GM23338 (cell line): ENCODE data around the gene THADA. TPM values are rescaled to one million over a fixed set of nuclear protein-coding genes. Genes with fewer than 3 reads are reported as not detected.

Experiments used
- ATAC-seq: fragments of 200-7000 bp; cut with Tn5 transposase; 3 replicates; pipeline ENCODE4 v1.9.1; 2020
- DNase-seq: peaks from one replicate; pipeline ENCODE4 v3.0.0-alpha.2; 2015; ENCODE audit warnings: low spot score
- H2AFZ ChIP-seq: fragments of 200-600 bp; sonication (generic); 2 replicates; pipeline ENCODE4 v1.8.0; 2016; ENCODE audit warnings: antibody characterized with exemption, mild to moderate bottlenecking, moderate library complexity
- H3F3A ChIP-seq: fragments of 200-600 bp; sonication (generic); replicated peaks from 2 replicates; pipeline ENCODE4 v1.8.0; 2017; ENCODE audit warnings: antibody characterized with exemption, mixed run types, low read depth
- H3K27ac ChIP-seq: fragments of 200-600 bp; sonication (generic); 2 replicates; pipeline ENCODE4 v1.6.1; 2016; ENCODE audit warnings: low read depth
- H3K27me3 ChIP-seq: fragments of 200-600 bp; sonication (generic); 2 replicates; pipeline ENCODE4 v1.8.0; 2016; ENCODE audit warnings: mild to moderate bottlenecking, mixed run types, moderate library complexity; ENCODE audit not compliant: insufficient read depth
- H3K36me3 ChIP-seq: fragments of 200-600 bp; sonication (generic); 2 replicates; pipeline ENCODE4 v1.8.0; 2016; ENCODE audit warnings: mild to moderate bottlenecking; ENCODE audit not compliant: insufficient read depth
- H3K4me1 ChIP-seq: fragments of 200-600 bp; sonication (generic); 2 replicates; pipeline ENCODE4 v1.8.0; 2016; ENCODE audit warnings: mild to moderate bottlenecking, moderate library complexity; ENCODE audit not compliant: insufficient read depth
- H3K4me2 ChIP-seq: fragments of 200-600 bp; sonication (generic); 2 replicates; pipeline ENCODE4 v1.7.1; 2017; ENCODE audit warnings: mixed run types
- H3K4me3 ChIP-seq: fragments of 200-600 bp; sonication (generic); 2 replicates; pipeline ENCODE4 v1.6.1; 2016; ENCODE audit warnings: mixed run types
- H3K79me2 ChIP-seq: fragments of 200-600 bp; sonication (generic); replicated peaks from 2 replicates; pipeline ENCODE4 v1.8.0; 2017; ENCODE audit warnings: mild to moderate bottlenecking; ENCODE audit not compliant: insufficient read depth
- H3K9me2 ChIP-seq: fragments of 200-600 bp; sonication (generic); 2 replicates; pipeline ENCODE4 v1.8.0; 2017; ENCODE audit not compliant: insufficient read depth
- H4K20me1 ChIP-seq: fragments of 200-600 bp; sonication (generic); replicated peaks from 2 replicates; pipeline ENCODE4 v1.8.0; 2017; ENCODE audit warnings: mild to moderate bottlenecking; ENCODE audit not compliant: insufficient read depth
- H3K27ac Mint-ChIP-seq: 2 replicates; pipeline ENCODE4 v1.8.0; 2020; ENCODE audit warnings: inconsistent platforms, mild to moderate bottlenecking, moderate library complexity, mixed read lengths
- H3K27me3 Mint-ChIP-seq: 3 replicates; pipeline ENCODE4 v1.8.0; 2022; ENCODE audit warnings: low read depth, mild to moderate bottlenecking, moderate library complexity, mixed read lengths, inconsistent platforms; ENCODE audit not compliant: insufficient read depth, poor library complexity
- H3K36me3 Mint-ChIP-seq: 3 replicates; pipeline ENCODE4 v1.8.0; 2021; ENCODE audit warnings: low read depth, mild to moderate bottlenecking, inconsistent platforms, moderate library complexity, mixed read lengths
- H3K4me1 Mint-ChIP-seq: 3 replicates; pipeline ENCODE4 v1.8.0; 2020; ENCODE audit warnings: mild to moderate bottlenecking, inconsistent platforms, mixed read lengths
- H3K4me3 Mint-ChIP-seq: 3 replicates; pipeline ENCODE4 v1.8.0; 2021; ENCODE audit warnings: moderate library complexity, mild to moderate bottlenecking, inconsistent platforms, mixed read lengths
- H3K9me3 Mint-ChIP-seq: 3 replicates; pipeline ENCODE4 v1.8.0; 2020; ENCODE audit warnings: moderate library complexity, mild to moderate bottlenecking, inconsistent platforms, mixed read lengths
- CREB1 ChIP-seq: fragments of 250-450 bp; sonication (Bioruptor Pico); IDR thresholded peaks from 2 replicates; pipeline ENCODE4 v1.5.0; 2020; ENCODE audit warnings: low read depth, mild to moderate bottlenecking, moderate library complexity
- EZH2 ChIP-seq: fragments of 200-600 bp; sonication (generic); IDR thresholded peaks from one replicate; pipeline ENCODE4 v1.8.0; 2017; ENCODE audit warnings: antibody characterized with exemption, mild to moderate bottlenecking, low read depth; ENCODE audit not compliant: unreplicated experiment
- EZH2phosphoT487 ChIP-seq: fragments of 200-600 bp; sonication (generic); IDR thresholded peaks from one replicate; pipeline ENCODE4 v1.8.1; 2018; ENCODE audit warnings: antibody characterized with exemption; ENCODE audit not compliant: unreplicated experiment
- JUNB ChIP-seq: IDR thresholded peaks from one replicate; pipeline ENCODE4 v1.6.1; 2016; ENCODE audit warnings: antibody characterized with exemption; ENCODE audit not compliant: unreplicated experiment
- POLR2AphosphoS5 ChIP-seq: IDR thresholded peaks from 2 replicates; pipeline ENCODE4 v1.6.1; 2016; ENCODE audit warnings: antibody characterized with exemption, low read depth
- STAT1 ChIP-seq: IDR thresholded peaks from one replicate; pipeline ENCODE4 v1.6.1; 2016; ENCODE audit warnings: antibody characterized with exemption; ENCODE audit not compliant: unreplicated experiment
- ZNF114 ChIP-seq: fragments of 250-450 bp; sonication (Bioruptor Pico); IDR thresholded peaks from 2 replicates; pipeline ENCODE4 v1.5.0; 2020; ENCODE audit warnings: mild to moderate bottlenecking, moderate library complexity
- ZNF331 ChIP-seq: fragments of 250-450 bp; sonication (Bioruptor Pico); IDR thresholded peaks from 2 replicates; pipeline ENCODE4 v1.5.0; 2020; ENCODE audit warnings: low read depth, mild to moderate bottlenecking, moderate library complexity
- polyA plus RNA-seq: library from polyadenylated mRNA; unstranded; fragments of >200 nt; fragmentation: Nextera tagmentation; extraction: Ambion mirVana; gene quantifications from 2 replicates; pipeline ENCODE4 v1.2.1, GENCODE V29; 2016
- total RNA-seq: library from RNA; depleted of rRNA; stranded (reverse); fragments of >200 nt; shearing (Covaris generic); gene quantifications from 2 replicates; pipeline ENCODE4 v1.2.3, GENCODE V29; 2014
- TF ChIP-seq, protein P1 (sequence below): IDR thresholded peaks from 2 replicates; pipeline ENCODE4 v1.6.1; 2016; ENCODE audit warnings: antibody characterized with exemption
- TF ChIP-seq, protein P2 (sequence below), 2 experiments: fragments of 200-600 bp in 1 of 2; sonication (generic) in 1 of 2; conservative IDR thresholded peaks; 2 replicates each; pipeline versions ENCODE4 v1.5.1 to v1.6.1; 2016 to 2017; ENCODE audit warnings: antibody characterized with exemption in 2 of 2, low read depth in 2 of 2, mild to moderate bottlenecking in 2 of 2, moderate library complexity in 1 of 2
- TF ChIP-seq, protein P3 (sequence below): fragments of 250-450 bp; sonication (Bioruptor Pico); IDR thresholded peaks from 2 replicates; pipeline ENCODE4 v1.5.0; 2020; ENCODE audit warnings: mild to moderate bottlenecking, moderate library complexity

The THADA gene
- total and polyA plus RNA-seq, 2 experiments from 2014 or later: 17.0 to 30.7 TPM

DNA sequence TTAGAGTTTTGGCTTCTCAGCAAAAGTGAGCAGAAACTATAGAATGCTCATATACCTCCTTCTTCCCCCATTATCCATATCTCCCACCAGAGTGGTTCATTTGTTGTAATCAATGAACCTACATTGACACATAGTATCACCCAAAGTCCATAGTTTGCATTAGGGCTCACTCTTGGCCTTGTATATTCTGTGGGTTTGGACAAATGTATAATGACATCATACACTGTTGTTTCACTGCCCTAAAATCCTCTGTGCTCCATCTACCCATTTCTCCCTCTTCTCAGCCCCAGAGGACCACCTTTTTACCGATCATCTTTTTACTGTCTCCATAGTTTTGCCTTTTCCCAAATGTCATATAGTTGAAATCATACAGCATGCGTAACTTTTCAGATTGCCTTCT lies 393.5 kb downstream of the THADA start:
- no peaks in the 10 kb centered on the region for H3K27me3 ChIP-seq
- no peaks in the 10 kb centered on the region for H3F3A ChIP-seq
- H3K36me3 ChIP-seq: no peaks in the 10 kb centered on the region
- H3K4me2 ChIP-seq: no peak overlapping the region
- H3K4me1 ChIP-seq: no peaks in the 10 kb centered on the region
- H4K20me1 ChIP-seq: no peaks in the 10 kb centered on the region
- Mint-ChIP-seq H3K4me3 (no peak overlapping the region), H3K4me1 (peaks cover 10% of the 10 kb centered on the region), H3K27me3 (peaks cover 25% of the 10 kb centered on the region), H3K36me3 (no peaks in the 10 kb centered on the region; the same call in 2 of the 3 replicates), H3K9me3 (no peaks in the 10 kb centered on the region), H3K27ac (no peak overlapping the region)
- no peaks in the 10 kb centered on the region for H3K9me2 ChIP-seq
- no peak overlapping the region for H3K4me3 ChIP-seq
- DNase-seq: no peak
- H3K27ac ChIP-seq: no peak overlapping the region
- TF ChIP-seq STAT1 (no peak), CREB1 (CRISPR knock-in tag) (no peak), EZH2phosphoT487 (no peak), EZH2 (no peak), POLR2AphosphoS5 (no peak), JUNB (no peak), ZNF114 (no peak), ZNF331 (CRISPR knock-in tag) (no peak)
- TF ChIP-seq, protein P1, sequence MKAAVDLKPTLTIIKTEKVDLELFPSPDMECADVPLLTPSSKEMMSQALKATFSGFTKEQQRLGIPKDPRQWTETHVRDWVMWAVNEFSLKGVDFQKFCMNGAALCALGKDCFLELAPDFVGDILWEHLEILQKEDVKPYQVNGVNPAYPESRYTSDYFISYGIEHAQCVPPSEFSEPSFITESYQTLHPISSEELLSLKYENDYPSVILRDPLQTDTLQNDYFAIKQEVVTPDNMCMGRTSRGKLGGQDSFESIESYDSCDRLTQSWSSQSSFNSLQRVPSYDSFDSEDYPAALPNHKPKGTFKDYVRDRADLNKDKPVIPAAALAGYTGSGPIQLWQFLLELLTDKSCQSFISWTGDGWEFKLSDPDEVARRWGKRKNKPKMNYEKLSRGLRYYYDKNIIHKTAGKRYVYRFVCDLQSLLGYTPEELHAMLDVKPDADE: no peak
- TF ChIP-seq, protein P2, sequence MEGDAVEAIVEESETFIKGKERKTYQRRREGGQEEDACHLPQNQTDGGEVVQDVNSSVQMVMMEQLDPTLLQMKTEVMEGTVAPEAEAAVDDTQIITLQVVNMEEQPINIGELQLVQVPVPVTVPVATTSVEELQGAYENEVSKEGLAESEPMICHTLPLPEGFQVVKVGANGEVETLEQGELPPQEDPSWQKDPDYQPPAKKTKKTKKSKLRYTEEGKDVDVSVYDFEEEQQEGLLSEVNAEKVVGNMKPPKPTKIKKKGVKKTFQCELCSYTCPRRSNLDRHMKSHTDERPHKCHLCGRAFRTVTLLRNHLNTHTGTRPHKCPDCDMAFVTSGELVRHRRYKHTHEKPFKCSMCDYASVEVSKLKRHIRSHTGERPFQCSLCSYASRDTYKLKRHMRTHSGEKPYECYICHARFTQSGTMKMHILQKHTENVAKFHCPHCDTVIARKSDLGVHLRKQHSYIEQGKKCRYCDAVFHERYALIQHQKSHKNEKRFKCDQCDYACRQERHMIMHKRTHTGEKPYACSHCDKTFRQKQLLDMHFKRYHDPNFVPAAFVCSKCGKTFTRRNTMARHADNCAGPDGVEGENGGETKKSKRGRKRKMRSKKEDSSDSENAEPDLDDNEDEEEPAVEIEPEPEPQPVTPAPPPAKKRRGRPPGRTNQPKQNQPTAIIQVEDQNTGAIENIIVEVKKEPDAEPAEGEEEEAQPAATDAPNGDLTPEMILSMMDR (conservative IDR thresholded peaks at IDR 0.05; ENCODE audit: low read depth in 2 of 2): no peak
- H3K79me2 ChIP-seq: no peaks in the 10 kb centered on the region
- no peak for ATAC-seq
- no peak overlapping the region for H2AFZ ChIP-seq

DNA sequence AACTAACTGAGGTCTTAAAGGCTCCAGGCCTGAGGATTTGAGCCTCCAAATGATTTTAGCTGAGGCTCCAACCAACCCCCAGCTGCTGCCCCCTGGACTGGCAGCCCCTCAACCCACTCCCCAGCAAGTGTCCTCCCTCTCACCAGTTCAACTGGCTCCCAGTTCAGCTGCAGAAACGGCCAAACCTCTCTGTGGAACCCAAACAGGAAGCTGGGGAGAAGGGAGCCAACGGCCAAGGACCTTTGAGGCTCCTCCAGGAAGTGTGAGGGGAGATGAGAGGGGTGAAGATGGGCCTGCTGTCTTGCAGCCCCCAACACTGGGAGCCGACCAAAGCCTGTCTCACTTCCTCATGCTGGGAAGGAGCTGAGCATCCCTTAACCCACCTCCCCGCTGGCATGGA lies 394.3 kb downstream of the THADA start:
- H3K4me3 ChIP-seq: no peak overlapping the region
- Mint-ChIP-seq H3K9me3 (no peaks in the 10 kb centered on the region), H3K36me3 (no peaks in the 10 kb centered on the region; the same call in 2 of the 3 replicates), H3K27ac (no peak overlapping the region), H3K4me3 (no peak overlapping the region), H3K27me3 (peaks cover 23% of the 10 kb centered on the region), H3K4me1 (peaks cover 13% of the 10 kb centered on the region)
- no peak overlapping the region for H3K27ac ChIP-seq
- H3K9me2 ChIP-seq: no peaks in the 10 kb centered on the region
- H3F3A ChIP-seq: no peaks in the 10 kb centered on the region
- no peak overlapping the region for H3K4me2 ChIP-seq
- H3K4me1 ChIP-seq: no peaks in the 10 kb centered on the region
- no peak for ATAC-seq
- no peaks in the 10 kb centered on the region for H3K79me2 ChIP-seq
- DNase-seq: no peak
- H4K20me1 ChIP-seq: no peaks in the 10 kb centered on the region
- H3K36me3 ChIP-seq: no peaks in the 10 kb centered on the region
- H3K27me3 ChIP-seq: no peaks in the 10 kb centered on the region
- H2AFZ ChIP-seq: no peak overlapping the region
- TF ChIP-seq, protein P3, sequence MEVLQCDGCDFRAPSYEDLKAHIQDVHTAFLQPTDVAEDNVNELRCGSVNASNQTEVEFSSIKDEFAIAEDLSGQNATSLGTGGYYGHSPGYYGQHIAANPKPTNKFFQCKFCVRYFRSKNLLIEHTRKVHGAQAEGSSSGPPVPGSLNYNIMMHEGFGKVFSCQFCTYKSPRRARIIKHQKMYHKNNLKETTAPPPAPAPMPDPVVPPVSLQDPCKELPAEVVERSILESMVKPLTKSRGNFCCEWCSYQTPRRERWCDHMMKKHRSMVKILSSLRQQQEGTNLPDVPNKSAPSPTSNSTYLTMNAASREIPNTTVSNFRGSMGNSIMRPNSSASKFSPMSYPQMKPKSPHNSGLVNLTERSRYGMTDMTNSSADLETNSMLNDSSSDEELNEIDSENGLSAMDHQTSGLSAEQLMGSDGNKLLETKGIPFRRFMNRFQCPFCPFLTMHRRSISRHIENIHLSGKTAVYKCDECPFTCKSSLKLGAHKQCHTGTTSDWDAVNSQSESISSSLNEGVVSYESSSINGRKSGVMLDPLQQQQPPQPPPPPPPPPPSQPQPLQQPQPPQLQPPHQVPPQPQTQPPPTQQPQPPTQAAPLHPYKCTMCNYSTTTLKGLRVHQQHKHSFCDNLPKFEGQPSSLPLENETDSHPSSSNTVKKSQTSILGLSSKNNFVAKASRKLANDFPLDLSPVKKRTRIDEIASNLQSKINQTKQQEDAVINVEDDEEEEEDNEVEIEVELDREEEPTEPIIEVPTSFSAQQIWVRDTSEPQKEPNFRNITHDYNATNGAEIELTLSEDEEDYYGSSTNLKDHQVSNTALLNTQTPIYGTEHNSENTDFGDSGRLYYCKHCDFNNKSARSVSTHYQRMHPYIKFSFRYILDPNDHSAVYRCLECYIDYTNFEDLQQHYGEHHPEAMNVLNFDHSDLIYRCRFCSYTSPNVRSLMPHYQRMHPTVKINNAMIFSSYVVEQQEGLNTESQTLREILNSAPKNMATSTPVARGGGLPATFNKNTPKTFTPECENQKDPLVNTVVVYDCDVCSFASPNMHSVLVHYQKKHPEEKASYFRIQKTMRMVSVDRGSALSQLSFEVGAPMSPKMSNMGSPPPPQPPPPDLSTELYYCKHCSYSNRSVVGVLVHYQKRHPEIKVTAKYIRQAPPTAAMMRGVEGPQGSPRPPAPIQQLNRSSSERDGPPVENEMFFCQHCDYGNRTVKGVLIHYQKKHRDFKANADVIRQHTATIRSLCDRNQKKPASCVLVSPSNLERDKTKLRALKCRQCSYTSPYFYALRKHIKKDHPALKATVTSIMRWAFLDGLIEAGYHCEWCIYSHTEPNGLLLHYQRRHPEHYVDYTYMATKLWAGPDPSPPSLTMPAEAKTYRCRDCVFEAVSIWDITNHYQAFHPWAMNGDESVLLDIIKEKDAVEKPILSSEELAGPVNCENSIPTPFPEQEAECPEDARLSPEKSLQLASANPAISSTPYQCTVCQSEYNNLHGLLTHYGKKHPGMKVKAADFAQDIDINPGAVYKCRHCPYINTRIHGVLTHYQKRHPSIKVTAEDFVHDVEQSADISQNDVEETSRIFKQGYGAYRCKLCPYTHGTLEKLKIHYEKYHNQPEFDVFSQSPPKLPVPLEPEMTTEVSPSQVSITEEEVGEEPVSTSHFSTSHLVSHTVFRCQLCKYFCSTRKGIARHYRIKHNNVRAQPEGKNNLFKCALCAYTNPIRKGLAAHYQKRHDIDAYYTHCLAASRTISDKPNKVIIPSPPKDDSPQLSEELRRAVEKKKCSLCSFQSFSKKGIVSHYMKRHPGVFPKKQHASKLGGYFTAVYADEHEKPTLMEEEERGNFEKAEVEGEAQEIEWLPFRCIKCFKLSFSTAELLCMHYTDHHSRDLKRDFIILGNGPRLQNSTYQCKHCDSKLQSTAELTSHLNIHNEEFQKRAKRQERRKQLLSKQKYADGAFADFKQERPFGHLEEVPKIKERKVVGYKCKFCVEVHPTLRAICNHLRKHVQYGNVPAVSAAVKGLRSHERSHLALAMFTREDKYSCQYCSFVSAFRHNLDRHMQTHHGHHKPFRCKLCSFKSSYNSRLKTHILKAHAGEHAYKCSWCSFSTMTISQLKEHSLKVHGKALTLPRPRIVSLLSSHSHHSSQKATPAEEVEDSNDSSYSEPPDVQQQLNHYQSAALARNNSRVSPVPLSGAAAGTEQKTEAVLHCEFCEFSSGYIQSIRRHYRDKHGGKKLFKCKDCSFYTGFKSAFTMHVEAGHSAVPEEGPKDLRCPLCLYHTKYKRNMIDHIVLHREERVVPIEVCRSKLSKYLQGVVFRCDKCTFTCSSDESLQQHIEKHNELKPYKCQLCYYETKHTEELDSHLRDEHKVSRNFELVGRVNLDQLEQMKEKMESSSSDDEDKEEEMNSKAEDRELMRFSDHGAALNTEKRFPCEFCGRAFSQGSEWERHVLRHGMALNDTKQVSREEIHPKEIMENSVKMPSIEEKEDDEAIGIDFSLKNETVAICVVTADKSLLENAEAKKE: no peak
- no peak for TF ChIP-seq EZH2phosphoT487
- TF ChIP-seq STAT1: no peak
- TF ChIP-seq CREB1 (CRISPR knock-in tag): no peak
- TF ChIP-seq, protein P1: no peak
